WTC11 (cell line): ENCODE data around the gene RBM24.

ENCODE experiments used
- CREB1 ChIP-seq: sonication (generic); formaldehyde crosslinking; IDR thresholded peaks from 2 replicates; pipeline ENCODE4 v1.8.0; 2023; ENCODE audit warnings: mild to moderate bottlenecking, missing genetic modification reagents
- CREM ChIP-seq: sonication (generic); formaldehyde crosslinking; IDR thresholded peaks from 2 replicates; pipeline ENCODE4 v1.8.1; 2022; ENCODE audit warnings: mild to moderate bottlenecking, missing genetic modification reagents, moderate library complexity
- TCF7 ChIP-seq: sonication (generic); formaldehyde crosslinking; IDR thresholded peaks from 2 replicates; pipeline ENCODE4 v1.8.0; 2022; ENCODE audit warnings: mild to moderate bottlenecking, low read depth, missing genetic modification reagents, moderate library complexity
- ZNF138 ChIP-seq: sonication (generic); formaldehyde crosslinking; conservative IDR thresholded peaks from 2 replicates; pipeline ENCODE4 v1.8.1; 2022; ENCODE audit warnings: mild to moderate bottlenecking, moderate library complexity, missing genetic modification reagents
- ZNF232 ChIP-seq: sonication (generic); formaldehyde crosslinking; IDR thresholded peaks from 2 replicates; pipeline ENCODE4 v1.8.0; 2022; ENCODE audit warnings: mild to moderate bottlenecking, missing genetic modification reagents
- TF ChIP-seq, protein P1 (sequence below): fragments of 200-600 bp; IDR thresholded peaks from 2 replicates; pipeline ENCODE4 v1.8.0; 2022; ENCODE audit warnings: antibody characterized with exemption

GRCh38 chr6:17267566-17267965 is 13.6 kb upstream of the RBM24 start:
- no peak for TF ChIP-seq ZNF232 (CRISPR knock-in tag)
- TF ChIP-seq CREB1 = no peak
- TF ChIP-seq CREM (CRISPR knock-in tag) = no peak
- TF ChIP-seq, protein P1, sequence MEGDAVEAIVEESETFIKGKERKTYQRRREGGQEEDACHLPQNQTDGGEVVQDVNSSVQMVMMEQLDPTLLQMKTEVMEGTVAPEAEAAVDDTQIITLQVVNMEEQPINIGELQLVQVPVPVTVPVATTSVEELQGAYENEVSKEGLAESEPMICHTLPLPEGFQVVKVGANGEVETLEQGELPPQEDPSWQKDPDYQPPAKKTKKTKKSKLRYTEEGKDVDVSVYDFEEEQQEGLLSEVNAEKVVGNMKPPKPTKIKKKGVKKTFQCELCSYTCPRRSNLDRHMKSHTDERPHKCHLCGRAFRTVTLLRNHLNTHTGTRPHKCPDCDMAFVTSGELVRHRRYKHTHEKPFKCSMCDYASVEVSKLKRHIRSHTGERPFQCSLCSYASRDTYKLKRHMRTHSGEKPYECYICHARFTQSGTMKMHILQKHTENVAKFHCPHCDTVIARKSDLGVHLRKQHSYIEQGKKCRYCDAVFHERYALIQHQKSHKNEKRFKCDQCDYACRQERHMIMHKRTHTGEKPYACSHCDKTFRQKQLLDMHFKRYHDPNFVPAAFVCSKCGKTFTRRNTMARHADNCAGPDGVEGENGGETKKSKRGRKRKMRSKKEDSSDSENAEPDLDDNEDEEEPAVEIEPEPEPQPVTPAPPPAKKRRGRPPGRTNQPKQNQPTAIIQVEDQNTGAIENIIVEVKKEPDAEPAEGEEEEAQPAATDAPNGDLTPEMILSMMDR = no peak
- TF ChIP-seq TCF7 = no peak
- no peak for TF ChIP-seq ZNF138 (CRISPR knock-in tag)
